ENCODE data around the gene PPARG.

- TF ChIP-seq JUN (IDR thresholded peaks at IDR 0.05) (no peak), POLR2A (IDR thresholded peaks at IDR 0.05; ENCODE audit: low read length) (no peak), EP300 (IDR thresholded peaks at IDR 0.05) (no peak), TFCP2L1 (CRISPR knock-in tag; IDR thresholded peaks at IDR 0.05) (no peak), RCOR1 (IDR thresholded peaks at IDR 0.05; ENCODE audit: low read depth, low read length) (no peak), REST (IDR thresholded peaks at IDR 0.05) (no peak), RARB (CRISPR knock-in tag; IDR thresholded peaks at IDR 0.05) (no peak), SREBF2 (IDR thresholded peaks at IDR 0.05) (no peak), POLR2AphosphoS2 (conservative IDR thresholded peaks at IDR 0.05; ENCODE audit: low read length) (no peak), MAZ (IDR thresholded peaks at IDR 0.05; ENCODE audit: borderline replicate concordance, low read depth, low read length) (no peak), MAFK (IDR thresholded peaks at IDR 0.05; ENCODE audit: partially characterized antibody) (no peak), CHD2 (IDR thresholded peaks at IDR 0.05; ENCODE audit: low read length, partially characterized antibody) (no peak), PHF8 (IDR thresholded peaks at IDR 0.05; ENCODE audit: borderline replicate concordance, low read depth) (no peak)
- TF ChIP-seq, protein P1, sequence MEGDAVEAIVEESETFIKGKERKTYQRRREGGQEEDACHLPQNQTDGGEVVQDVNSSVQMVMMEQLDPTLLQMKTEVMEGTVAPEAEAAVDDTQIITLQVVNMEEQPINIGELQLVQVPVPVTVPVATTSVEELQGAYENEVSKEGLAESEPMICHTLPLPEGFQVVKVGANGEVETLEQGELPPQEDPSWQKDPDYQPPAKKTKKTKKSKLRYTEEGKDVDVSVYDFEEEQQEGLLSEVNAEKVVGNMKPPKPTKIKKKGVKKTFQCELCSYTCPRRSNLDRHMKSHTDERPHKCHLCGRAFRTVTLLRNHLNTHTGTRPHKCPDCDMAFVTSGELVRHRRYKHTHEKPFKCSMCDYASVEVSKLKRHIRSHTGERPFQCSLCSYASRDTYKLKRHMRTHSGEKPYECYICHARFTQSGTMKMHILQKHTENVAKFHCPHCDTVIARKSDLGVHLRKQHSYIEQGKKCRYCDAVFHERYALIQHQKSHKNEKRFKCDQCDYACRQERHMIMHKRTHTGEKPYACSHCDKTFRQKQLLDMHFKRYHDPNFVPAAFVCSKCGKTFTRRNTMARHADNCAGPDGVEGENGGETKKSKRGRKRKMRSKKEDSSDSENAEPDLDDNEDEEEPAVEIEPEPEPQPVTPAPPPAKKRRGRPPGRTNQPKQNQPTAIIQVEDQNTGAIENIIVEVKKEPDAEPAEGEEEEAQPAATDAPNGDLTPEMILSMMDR (IDR thresholded peaks at IDR 0.05), result no peak
Measured at GRCh38 chr3:12451481-12451880, 162.6 kb downstream of the PPARG start.
